Activated T-cell treated with anti-CD3 and anti-CD28 coated beads for 1 hour (primary cell): ENCODE data around the gene SLC5A4.
"Not testable (repeated sequence)": the region's sequence is repeated elsewhere in the genome, so short reads cannot be mapped to it uniquely, and the experiment has no call there.

Source experiments
- DNase-seq: peaks from one replicate; pipeline ENCODE4 v3.0.0-alpha.2; 2020; ENCODE audit warnings: low read depth

Gene SLC5A4

GRCh38 chr22:32199961-32200360, 55.2 kb downstream of the SLC5A4 start:
- no peak for DNase-seq

- no peak for DNase-seq
Measured at GRCh38 chr22:32199341-32199740, 55.8 kb downstream of the SLC5A4 start.

- not testable (repeated sequence) for DNase-seq
Measured at GRCh38 chr22:32197553-32198226, 57.5 kb downstream of the SLC5A4 start.

GRCh38 chr22:32195900-32196299, 59.2 kb downstream of the SLC5A4 start:
- not testable (repeated sequence) for DNase-seq

- not testable (repeated sequence) for DNase-seq
Measured at GRCh38 chr22:32193346-32193745, 61.8 kb downstream of the SLC5A4 start.

GRCh38 chr22:32191021-32191420, 64.1 kb downstream of the SLC5A4 start:
- DNase-seq = not testable (repeated sequence)

GRCh38 chr22:32185821-32186220, 69.3 kb downstream of the SLC5A4 start:
- DNase-seq = no peak

GRCh38 chr22:32183625-32184024, 71.5 kb downstream of the SLC5A4 start:
- no peak for DNase-seq

GRCh38 chr22:32181043-32181442, 74.1 kb downstream of the SLC5A4 start:
- no peak for DNase-seq

- no peak for DNase-seq
Measured at GRCh38 chr22:32177221-32177765, 77.9 kb downstream of the SLC5A4 start.

- no peak for DNase-seq
Measured at GRCh38 chr22:32175683-32176644, 79.2 kb downstream of the SLC5A4 start.

- no peak for DNase-seq
Measured at GRCh38 chr22:32175115-32175514, 80.0 kb downstream of the SLC5A4 start.
